OCI-M1 (cell line): Measurements from ENCODE around the gene ZNF469.

Experiments
- DNase-seq: peaks from one replicate; lab custom pipeline; 2025; lab: John Stamatoyannopoulos, UW

The ZNF469 gene, protein sequence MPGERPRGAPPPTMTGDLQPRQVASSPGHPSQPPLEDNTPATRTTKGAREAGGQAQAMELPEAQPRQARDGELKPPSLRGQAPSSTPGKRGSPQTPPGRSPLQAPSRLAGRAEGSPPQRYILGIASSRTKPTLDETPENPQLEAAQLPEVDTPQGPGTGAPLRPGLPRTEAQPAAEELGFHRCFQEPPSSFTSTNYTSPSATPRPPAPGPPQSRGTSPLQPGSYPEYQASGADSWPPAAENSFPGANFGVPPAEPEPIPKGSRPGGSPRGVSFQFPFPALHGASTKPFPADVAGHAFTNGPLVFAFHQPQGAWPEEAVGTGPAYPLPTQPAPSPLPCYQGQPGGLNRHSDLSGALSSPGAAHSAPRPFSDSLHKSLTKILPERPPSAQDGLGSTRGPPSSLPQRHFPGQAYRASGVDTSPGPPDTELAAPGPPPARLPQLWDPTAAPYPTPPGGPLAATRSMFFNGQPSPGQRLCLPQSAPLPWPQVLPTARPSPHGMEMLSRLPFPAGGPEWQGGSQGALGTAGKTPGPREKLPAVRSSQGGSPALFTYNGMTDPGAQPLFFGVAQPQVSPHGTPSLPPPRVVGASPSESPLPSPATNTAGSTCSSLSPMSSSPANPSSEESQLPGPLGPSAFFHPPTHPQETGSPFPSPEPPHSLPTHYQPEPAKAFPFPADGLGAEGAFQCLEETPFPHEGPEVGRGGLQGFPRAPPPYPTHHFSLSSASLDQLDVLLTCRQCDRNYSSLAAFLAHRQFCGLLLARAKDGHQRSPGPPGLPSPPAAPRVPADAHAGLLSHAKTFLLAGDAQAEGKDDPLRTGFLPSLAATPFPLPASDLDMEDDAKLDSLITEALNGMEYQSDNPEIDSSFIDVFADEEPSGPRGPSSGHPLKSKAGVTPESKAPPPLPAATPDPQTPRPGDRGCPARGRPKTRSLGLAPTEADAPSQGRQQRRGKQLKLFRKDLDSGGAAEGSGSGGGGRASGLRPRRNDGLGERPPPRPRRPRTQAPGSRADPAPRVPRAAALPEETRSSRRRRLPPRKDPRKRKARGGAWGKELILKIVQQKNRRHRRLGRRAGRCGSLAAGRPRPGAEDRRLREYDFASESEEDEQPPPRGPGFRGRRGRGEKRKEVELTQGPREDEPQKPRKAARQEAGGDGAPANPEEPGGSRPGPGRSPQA (N-terminal part only)

GRCh38 chr16:88382491-88383400 lies at the start of gene ZNF469:
Gene ZNF469 (plus strand): TSS chr16:88382959. CDS start chr16:88427471, 44,512 bp downstream.
- no peak for DNase-seq

DNA sequence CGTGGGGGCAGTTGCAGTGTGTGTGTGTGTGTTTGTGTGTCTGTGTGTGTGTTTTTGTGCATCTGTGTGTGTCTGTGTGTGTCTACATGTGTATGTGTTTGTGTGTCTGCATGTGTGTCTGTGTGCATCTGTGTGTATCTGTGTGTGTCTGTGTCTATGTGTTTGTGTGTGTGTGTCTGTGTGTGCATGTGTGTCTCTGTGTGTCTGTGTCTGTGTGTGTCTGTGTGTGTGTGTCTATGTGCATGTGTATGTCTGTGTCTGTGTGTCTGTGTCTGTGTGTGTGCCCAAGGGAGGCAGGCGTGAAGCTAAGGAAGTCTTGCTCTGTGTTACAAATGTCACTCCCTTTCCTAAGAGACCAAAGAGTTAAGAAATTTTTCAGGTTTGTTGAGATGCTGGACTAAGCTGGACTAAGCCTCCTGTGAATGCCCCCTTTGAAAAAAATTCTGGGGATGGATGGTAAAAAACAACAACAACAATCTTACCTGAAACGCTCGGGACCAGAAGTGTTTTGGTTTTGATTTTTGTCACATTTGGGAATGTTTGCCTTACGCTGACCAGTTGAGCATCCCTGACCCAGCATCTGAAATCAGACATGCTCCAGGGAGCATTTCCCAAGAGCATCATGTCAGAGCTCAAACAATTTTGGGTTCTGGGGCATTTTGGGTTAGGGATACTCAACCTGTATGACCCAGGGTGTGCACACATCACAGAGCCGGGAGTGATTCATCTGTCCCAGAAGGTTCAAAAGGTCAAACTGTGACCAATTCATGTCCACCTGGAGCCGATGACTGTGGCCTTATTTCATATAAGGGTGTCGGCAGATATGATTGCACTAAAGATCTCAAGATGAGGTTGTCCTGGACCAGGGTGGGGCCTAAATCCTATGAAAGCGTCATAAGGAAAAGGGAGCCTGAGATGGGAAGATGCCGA lies 48.6 kb upstream of the ZNF469 start:
- no peak for DNase-seq

DNA sequence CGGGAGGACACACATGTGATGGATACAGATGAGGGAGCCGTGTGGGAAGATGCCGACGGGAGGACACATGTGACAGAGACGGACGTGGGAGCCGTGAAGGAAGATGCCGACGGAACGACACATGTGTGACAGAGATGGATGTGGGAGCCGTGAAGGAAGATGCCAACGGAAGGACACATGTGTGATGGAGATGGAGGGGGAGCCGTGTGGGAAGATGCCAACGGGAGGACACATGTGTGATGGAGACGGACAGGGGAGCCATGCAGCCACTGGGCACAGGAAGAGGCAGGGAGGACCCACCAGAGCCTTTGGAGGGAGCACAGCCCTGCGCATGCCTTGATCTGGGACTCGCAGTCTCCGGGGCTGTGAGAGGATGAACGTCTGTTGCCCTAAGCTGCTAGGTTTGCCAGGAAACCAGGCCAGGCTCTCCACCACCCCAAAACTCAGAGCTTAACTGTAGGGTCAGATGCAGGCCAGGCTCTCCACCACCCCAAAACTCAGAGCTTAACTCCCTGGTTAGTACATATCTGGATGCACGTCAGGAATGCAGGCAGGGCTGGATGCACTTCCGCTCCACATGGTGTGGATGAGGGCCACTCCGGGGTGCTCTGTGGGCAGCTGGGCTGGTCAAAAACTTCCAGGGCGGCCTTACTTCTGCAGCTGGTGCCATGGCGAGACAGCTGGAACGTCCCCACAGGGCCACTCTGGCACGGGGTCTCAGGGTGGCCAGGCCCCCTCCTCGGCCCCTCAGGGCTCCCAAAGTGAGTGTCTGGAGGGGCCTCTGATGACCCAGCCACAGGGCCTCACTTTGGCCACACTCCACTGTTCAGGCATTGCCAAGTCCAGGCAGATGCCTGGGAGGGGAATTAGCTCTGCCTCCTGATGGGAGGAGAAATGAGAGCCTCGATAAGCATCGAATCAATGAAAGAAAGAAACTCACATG lies 47.7 kb upstream of the ZNF469 start:
- no peak for DNase-seq

DNA sequence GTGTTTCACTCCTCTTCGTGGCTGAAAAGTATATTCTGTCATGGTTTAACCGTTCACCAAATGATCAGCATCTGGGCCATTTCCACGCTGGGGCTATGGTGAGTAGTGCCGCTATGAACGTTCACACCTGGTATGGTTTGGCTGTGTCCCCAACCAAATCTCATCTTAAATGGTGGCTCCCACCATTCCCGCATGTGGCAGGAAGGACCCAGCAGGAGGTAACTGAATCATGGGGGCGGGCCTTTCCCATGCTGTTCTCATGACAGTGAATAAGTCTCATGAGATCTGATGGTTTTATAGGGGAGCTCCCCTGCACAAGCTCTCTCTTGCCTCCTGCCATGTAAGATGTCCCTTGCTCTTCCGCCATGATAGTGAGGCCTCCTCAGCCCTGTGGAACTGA lies 45.7 kb upstream of the ZNF469 start:
- DNase-seq = no peak

DNA sequence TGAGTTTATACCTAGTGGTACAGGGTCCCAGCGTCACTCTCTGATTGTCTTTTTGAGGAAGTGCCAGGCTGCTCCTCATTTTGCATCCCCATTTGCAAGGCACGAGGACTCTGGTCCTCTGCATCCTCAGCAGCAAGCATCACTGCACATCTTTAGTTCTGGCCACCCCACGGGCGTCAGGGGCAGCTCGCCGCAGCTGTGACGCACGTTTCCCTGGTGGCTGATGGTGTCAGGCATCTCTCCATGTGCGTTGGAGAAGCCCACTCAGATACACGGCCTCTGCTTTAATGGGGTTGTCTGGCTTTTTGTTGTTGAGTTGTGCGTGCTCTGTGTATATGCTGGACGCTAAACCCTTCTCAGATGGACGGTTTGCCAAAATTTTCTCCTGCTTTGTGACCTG lies 45.2 kb upstream of the ZNF469 start:
- DNase-seq = no peak

DNA sequence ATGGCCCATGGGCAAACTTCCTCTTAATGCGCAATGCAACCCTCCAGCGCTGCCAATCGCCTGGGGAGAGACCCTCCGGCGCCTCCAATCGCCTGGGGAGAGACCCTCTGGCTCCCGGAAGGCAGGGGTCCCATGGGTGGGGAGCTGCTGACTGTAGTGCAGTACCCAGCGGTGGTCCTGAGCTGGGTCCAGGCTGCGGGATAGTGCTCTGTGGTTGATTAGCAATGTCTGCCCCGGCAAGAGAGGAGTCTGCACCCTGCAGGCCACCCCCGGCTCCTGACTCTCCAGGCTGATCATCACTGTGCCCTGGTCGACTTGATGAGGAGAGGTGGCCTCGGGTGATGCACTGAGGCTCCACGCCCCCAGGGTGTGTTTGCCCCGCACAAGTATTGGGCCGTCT lies 44.6 kb upstream of the ZNF469 start:
- DNase-seq = no peak

GRCh38 chr16:88338896-88339295 lies 43.9 kb upstream of the ZNF469 start:
- no peak for DNase-seq

- no peak for DNase-seq
These were observed 42.6 kb upstream of the ZNF469 start for GRCh38 chr16:88339930-88340754.

DNA sequence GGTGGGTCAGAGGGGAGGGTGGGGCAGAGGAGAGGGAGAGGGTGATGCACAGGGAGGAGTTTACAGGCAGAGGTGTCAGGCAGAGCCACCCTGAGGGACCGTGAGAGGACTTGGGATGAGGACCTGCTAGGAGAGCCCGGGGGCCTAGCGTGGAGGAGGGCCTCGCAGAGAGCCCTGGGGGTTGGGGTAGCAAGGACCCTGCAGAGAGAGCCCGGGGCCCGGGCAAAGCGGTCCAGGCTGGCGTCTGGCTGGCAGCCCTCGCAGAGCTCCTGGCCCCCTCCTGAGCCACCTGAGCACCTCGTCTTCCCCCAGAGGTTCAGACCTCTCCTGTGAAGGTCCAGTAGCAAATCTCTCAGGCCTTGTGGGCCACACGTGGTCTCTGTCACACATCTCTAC lies 42.0 kb upstream of the ZNF469 start:
- DNase-seq = no peak

GRCh38 chr16:88341551-88342290 lies 41.0 kb upstream of the ZNF469 start:
- DNase-seq = no peak

- DNase-seq = no peak
These were observed 40.3 kb upstream of the ZNF469 start for GRCh38 chr16:88342491-88342890.

DNA sequence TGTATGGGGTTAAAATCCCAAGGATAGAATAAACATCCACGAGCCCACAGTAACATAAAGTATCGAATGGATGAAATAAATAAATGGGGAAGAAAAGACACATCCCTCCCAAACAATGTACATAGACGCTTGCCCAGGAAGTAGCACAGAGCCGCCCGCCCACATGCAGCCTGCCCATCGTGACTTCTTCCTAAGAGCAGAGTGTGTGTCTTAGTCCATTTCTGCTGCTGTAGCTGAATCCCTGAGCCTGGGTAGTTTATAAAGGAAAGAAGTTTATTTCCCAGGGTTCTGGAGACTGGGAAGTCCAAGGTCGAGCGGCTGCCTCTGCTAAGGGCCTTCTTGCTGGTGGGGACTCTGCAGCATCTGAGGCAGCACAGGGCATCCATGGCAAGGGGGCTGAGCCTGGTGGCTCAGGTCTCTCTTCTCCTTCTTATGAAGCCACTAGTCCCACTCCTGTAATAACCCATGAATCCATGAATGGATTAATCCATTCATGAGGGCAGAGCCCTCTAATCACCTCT lies 39.4 kb upstream of the ZNF469 start:
- no peak for DNase-seq

DNA sequence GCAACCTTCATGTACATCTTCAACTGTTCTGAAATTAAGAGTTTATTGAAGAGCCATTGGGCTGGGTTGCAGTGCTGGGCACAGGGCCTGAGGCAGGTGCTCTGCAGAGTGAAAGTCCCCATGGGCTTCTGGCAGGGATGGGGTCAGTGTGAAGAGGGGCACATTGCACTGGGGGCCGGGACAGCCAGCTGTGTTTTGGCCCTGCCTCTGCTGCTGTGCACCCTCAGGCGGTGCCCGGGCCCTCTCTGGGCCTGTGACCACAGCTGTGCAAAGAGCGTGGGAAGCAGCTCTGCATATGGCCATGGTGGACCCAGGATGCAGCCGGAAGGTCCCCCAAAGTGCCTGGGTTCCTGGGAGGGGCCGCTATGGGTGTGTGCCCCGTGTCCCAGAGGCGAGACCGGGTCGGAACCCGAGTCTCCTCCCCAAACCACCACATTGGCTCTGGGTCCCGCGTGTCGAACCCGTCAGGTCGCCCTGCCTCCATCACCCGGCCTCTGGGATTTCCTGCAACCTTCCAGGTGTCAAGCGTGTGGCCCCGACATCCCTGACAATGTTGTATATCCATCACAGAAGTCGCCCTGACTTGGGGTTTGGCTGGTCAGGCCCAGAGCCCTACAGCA lies 38.2 kb upstream of the ZNF469 start:
- DNase-seq = no peak

- DNase-seq = no peak
These were observed 37.6 kb upstream of the ZNF469 start for GRCh38 chr16:88345031-88345720.

DNA sequence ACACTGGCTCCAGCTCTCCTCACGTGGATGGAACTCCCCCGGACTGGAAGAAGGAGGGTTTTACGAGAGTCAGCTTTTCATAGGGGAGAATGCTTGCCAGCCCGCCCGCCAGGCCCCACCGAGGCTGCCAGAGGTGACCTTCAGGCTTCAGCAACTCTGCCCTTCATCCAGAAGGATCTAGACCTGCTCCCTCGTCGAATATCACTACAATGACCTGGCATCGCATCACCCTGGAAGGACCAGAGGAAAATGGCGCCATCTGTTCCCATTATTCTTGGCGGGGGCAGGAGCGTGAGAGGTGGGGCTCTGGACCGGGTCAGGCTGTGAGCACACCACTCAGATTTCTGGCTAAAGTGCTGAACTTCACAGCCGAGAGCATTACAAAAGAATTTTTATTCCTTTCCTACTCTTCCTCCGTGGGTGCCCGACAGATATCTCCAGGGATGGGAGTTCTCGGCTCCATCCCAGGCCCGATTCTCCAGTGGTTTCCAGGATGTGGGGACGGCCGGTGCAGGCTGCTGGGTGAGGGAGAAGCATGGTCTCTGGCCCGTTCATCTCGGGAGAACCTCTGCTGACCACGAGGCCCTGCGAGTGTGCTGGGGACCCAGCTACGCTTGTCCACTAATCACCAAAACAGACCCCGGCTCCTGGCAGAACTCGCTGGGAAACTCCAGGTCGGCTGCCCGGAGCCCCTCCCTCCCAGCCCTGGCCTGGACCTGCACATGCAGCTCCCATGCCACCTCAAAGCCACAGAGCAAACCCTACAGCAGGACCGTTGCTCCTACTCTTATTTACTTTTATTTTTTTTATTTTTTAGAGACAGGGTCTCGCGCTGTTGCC lies 36.8 kb upstream of the ZNF469 start:
- no peak for DNase-seq
